ENCODE measurements around the gene LPIN3.
"Not testable (repeated sequence)": the region's sequence is repeated elsewhere in the genome, so short reads cannot be mapped to it uniquely, and the experiment has no call there.

DNA sequence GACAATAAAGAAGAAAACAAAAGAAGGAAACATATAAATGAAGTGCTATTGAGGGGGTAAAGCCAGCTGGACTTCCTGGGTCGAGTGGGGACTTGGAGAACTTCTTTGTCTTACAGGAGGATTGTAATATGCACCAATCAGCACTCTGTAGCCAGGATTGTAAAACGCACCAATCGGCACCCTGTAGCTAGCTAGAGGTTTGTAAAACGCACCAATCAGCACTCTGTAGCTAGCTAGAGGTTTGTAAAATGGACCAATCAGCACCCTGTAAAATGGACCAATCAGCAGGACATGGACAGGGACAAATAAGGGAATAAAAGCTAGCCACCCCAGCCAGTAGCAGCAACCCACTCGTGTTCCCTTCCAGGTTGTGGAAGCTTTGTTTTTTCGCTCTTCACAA is 28.6 kb upstream of the LPIN3 start:
- TF ChIP-seq, protein P1, sequence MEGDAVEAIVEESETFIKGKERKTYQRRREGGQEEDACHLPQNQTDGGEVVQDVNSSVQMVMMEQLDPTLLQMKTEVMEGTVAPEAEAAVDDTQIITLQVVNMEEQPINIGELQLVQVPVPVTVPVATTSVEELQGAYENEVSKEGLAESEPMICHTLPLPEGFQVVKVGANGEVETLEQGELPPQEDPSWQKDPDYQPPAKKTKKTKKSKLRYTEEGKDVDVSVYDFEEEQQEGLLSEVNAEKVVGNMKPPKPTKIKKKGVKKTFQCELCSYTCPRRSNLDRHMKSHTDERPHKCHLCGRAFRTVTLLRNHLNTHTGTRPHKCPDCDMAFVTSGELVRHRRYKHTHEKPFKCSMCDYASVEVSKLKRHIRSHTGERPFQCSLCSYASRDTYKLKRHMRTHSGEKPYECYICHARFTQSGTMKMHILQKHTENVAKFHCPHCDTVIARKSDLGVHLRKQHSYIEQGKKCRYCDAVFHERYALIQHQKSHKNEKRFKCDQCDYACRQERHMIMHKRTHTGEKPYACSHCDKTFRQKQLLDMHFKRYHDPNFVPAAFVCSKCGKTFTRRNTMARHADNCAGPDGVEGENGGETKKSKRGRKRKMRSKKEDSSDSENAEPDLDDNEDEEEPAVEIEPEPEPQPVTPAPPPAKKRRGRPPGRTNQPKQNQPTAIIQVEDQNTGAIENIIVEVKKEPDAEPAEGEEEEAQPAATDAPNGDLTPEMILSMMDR (IDR thresholded peaks at IDR 0.05) = not testable (repeated sequence)
- not testable (repeated sequence) for TF ChIP-seq POLR2A (IDR thresholded peaks at IDR 0.05)

Measured in uterus (tissue), 2 donors.